Stimulated activated CD8-positive, alpha-beta memory T cell treated with anti-CD3 and anti-CD28 coated beads, Interleukin-4, amount 100 ng/mL, for 24 hours (primary cell): Measurements from ENCODE around the gene SLC35F3.
A peak's percentile ranks its signal among the peaks of the same experiment; 100 is the strongest.

ENCODE experiments used
- DNase-seq: peaks from one replicate; pipeline ENCODE4 v3.0.0-alpha.2; 2020; ENCODE audit warnings: low read depth

The SLC35F3 gene

GRCh38 chr1:234040446-234041317, 136.2 kb downstream of the SLC35F3 start:
- DNase-seq: no peak

- no peak for DNase-seq
Observed at GRCh38 chr1:234044079-234044478, 139.6 kb downstream of the SLC35F3 start.

GRCh38 chr1:234047123-234047522, 142.6 kb downstream of the SLC35F3 start:
- no peak for DNase-seq

DNA sequence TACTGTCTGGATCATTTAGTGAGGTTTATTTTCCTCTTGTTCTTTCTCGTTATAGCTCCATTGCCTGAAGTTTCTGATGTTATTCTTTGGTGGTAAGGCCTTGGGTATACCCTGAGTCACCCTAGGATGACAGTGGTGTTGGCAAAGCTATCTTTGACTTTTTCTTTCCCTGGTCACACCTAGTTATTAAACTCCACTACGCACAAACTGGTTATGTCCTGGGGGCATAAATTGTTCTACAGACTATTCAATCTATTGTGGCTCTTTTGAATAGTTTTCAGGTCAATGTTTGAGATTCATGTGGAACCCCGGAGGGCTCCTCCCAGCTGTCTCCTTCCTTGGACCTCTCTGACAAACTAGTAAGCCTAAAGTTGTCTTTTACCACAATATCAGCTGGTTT, 157.7 kb downstream of the SLC35F3 start:
- DNase-seq: no peak

DNA sequence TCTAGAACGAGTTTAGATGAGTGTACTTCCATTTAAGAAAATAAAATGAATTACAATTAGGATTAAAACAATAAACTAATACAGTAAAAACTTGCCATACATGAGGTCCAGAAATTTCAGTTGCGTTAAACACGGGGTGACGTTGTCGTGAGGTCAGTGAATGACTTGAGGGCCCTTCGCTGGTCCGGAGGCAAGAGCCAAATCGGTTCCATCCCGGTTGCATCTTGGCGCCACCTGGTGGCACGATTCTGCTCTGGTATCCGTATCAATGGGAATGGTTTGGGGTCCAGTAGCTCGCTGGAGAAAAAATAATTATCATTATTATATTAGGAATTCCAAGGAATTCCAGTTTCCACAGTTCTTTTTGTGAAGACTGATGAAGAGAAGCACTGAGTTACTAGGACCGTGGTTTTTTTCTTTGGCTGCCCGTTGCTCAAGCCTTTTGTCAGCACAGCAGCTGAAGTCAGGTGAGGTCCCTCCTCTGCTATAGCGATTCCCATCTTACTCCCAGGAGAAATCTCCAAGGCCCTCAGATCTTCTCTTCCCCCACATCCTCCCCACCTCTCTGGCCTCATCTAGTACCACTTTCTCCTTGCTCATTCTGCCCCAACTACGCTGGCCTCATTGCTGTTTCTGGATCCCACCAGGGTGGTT, 161.4 kb downstream of the SLC35F3 start:
- DNase-seq: peak; percentile 54

GRCh38 chr1:234067581-234068337, 163.3 kb downstream of the SLC35F3 start:
- DNase-seq: no peak

DNA sequence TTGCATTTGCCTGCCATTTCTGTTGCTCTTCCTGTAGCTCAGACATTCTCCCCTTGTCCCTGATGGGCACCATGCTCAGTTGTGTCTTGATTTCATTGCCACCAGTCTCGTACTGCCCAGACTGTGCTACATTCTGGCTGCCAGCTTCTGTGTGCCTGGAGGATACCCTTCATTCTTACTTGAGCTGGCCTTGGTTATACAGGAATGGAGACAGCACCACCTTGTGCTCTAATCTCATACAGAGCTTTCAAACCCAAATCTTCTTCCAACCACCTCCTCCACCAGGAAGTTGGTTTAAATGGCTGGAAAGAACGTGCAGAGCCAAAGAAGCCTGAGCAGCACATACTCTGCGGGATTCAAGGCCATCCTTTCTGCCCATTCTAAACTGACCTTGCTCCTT, 165.3 kb downstream of the SLC35F3 start:
- DNase-seq: no peak

DNA sequence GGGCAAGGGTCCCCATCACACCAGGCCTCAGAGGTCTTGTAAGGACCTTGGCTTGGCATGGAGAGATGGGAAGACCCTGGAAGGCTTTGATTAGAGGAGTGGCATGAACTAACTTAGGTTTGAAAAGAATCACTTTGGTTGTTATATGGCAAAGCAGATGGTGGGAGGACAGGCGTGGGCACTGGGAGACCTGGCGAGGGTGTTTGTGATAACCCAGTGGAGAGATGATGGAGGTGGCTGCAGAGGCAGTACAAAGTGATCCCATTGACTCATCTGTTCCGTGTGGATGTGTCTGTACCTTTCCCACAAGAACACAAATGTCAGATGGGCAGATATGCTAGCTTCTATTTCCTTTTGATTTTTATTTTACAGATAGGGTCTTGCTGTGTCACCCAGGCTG, 168.3 kb downstream of the SLC35F3 start:
- no peak for DNase-seq

GRCh38 chr1:234078143-234078542, 173.7 kb downstream of the SLC35F3 start:
- DNase-seq: no peak

DNA sequence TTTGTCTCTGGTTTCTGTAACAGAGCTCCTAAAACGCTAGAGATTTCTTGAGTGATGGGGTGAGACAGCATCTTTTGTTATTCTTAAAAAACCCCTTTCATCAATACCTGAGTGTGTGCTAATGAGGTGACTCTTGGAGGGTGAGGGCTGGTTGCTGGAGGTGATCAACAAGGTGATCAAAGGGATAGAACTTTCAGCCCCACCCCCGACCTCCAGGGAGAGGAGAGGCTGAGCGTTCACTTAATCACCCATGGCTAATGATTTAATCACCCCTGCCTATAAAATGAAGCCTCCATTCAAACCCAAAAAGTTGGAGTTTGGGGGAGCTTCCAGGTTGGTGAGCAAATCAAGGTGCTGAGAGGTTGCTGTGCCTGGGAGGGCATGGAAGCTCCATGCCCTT, 175.4 kb downstream of the SLC35F3 start:
- DNase-seq: no peak

- no peak for DNase-seq
Observed at GRCh38 chr1:234083460-234083859, 179.0 kb downstream of the SLC35F3 start.

DNA sequence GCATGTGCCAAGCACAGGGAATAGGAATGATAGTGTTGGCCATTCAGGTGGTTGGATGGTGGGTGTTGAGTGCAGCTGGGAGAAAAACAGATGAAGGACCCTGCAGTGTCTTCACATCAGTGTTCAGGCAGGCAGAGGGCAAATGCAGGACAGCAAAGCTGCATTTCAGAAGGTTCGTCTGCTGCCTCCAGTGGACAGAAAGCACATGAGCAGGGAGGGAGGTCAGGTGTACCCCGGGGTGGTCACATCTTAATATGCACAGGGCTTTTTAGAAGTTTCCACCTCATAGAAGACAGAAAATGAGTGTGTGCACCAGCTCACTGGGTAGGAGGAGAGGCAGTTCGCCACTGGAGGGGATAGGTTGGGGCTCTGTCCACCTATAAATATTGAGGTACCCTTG, 184.9 kb downstream of the SLC35F3 start:
- no peak for DNase-seq

- no peak for DNase-seq
Observed at GRCh38 chr1:234090212-234091064, 186.0 kb downstream of the SLC35F3 start.

DNA sequence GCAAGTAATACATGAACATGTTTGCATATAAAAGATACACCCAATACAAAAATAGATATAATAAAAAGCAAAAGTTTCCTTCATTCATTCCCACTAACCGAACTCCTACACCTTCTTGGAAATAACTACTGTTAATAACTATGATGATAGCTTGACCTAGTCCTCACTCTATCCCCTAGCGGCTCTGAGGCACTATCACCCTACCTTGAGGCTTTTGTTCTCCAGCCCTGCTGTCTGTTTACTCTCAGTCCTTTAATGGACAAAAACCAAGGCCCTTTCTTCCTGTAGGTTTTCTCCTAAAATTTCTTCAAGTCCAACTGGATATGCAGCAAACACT, 186.6 kb downstream of the SLC35F3 start:
- DNase-seq: no peak

DNA sequence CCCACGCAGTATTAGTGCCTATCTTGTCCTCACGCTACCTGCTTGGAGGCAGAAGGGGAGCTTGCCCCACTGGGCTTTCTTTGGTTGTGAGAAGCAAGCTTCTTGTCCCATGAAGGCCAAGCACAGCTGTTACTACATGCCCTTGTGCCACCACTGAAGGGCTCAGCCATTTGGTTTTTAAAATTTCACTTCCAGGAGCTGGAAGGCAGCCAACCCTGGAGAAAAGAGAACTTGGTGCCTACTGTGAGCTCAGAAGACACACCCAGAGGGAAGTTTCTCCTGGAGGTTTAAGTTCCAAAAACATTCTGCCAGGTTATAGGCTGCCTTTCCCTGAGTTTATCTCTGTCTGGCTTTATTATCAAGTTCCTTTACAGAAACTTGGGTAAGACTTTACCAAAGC, 187.4 kb downstream of the SLC35F3 start:
- DNase-seq: no peak

DNA sequence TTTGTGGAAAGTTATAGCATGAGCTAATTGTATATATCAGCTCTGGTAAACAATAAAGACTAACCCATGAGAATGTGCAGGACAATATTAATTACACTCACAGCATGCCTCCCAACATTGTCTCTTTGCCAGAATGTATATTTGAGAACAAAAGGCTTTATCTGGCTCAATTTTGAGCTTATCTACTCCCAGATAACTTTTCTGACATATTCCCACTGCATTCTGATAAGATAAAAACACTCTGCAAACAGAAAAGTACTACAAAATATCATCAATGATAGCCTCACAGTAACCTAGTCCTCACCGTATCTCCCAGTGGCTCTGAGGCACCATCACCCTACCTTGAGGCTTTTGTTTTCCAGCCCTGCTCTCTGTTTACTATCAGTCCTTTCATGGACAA, 188.6 kb downstream of the SLC35F3 start:
- DNase-seq: no peak

DNA sequence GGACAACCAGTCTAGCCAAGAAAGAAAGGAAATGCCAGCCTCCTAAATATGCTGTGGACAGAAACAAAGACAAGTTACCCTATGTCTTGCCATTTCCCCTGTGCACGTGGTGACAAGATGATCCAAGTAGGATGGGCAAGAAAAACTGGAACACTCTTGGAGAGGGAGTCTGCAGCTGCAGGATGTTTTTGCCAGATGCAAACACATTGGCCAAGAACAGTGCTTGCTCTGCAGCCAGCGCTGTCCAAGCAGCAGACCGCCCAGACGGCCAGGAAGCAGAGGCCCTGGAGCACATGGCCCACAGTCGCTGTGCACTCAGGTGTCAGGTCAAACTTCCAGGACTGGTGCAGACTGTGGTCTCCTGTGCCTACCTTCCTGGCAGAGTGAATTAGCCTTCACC, 189.3 kb downstream of the SLC35F3 start:
- DNase-seq: no peak

DNA sequence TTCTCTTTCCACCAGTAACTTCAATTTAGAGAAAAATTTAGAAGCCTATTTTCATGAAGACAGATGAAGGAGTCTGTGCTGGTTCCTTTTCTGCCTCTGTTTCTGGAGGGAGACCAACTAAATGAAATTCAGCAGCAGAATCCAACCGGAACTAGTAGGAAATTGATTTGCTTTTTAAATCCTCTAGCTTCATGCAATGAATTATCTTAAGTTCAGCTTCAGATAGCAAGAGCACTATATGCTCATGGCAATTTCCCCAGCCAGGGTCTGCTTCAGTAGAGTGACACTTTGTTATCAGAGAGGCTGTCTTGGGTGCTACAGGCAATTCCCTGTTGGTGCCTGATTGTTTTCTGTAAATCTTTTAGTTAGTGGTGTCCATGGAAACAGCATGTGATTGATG, 189.7 kb downstream of the SLC35F3 start:
- no peak for DNase-seq

DNA sequence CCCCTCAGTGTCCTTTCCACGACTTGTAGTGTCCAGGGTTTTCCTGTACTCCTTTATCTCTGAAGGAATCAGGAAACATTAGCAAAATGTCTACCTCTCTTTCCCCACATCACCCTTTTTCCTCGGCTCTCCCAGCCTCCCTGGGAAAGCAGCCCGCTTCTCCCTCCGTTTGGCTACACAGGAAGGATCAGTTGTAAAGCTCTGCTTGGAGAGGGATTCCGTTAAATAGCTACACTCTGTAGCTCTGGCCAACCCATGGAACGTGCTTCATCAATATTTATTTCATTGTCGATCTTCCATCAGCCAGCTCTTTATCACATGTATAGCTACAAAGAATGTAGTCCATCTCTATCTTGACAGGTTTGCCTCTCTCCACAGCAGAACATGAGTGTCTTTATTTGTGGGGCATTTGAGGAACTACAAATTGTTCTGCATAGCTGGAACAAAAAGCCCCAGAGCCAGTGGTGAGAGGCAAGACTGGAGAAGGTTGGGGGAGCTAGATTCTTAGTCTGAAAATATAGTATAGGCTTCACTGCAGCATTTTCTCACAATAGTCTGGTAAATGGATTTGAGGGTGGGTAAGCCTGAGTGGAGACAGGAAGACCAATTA, 191.8 kb downstream of the SLC35F3 start:
- DNase-seq: no peak

DNA sequence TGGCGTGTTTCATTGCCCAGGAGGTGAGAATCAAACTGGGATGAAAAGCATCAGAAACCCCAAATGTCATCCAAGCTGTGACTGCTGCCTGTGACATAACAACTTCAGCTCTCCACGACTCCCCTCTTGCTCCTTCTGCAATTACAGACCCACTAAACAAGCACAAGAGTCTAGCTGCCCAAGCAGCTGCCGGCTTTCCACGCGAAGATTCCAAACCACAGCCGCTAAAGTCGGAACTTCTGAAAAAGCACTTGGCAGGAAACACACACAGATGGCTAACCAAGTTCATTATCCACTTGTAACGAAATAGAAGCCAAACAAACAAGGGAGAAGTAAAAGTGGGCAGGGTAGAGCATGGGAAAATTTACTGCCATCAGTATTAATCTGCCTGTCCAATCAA, 198.1 kb downstream of the SLC35F3 start:
- DNase-seq: no peak

DNA sequence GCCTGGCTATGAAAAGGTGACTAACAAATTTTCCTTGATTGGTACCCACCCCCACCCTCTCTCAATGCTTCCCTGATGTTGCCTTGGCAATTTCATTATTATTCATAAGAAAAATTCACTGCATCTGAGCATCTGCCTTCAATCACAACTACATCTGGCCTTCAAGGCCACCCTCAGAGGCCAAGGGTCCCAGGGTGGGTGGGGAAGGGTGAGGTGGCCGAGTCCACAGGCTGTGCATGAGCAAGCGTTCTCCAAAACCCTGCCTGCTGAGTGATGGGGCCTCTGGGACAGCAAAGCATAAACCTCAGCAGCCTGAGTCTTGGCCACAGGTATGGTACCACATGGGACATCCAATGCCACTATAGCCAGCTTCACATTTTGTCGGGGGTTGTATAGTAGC, 198.7 kb downstream of the SLC35F3 start:
- no peak for DNase-seq

DNA sequence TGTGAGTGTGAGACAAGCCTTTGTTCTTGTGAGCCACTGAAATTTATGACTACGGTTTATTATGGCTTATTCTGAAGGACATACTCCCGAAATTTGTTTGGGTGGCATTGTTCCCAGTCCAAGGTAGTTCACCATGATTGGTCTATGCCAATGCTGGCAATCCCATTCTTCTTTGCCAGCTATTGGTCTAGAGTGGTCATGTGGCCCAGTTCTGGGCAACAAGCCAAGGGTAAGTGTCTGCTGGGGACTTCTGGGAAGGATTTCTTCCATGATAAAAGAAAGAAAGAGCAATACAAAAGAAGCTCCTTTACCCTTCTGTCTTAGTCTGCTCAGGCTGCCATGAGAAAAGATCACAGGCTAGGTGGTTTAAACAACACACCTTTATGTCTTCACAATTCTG, 201.6 kb downstream of the SLC35F3 start:
- DNase-seq: no peak
